IPS-NIHi7 (cell line): ENCODE data around the gene TSPAN14.
A peak's percentile ranks its signal among the peaks of the same experiment; 100 is the strongest.

Source experiments
- DNase-seq: peaks from one replicate; pipeline ENCODE4 v3.0.0; 2012; ENCODE audit warnings: mixed read lengths; ENCODE audit errors: extremely low spot score

The TSPAN14 gene

GRCh38 chr10:80504158-80504811, 50.2 kb downstream of the TSPAN14 start:
- DNase-seq = peak; percentile 70

GRCh38 chr10:80504897-80505465, 50.9 kb downstream of the TSPAN14 start:
- no peak for DNase-seq

DNA sequence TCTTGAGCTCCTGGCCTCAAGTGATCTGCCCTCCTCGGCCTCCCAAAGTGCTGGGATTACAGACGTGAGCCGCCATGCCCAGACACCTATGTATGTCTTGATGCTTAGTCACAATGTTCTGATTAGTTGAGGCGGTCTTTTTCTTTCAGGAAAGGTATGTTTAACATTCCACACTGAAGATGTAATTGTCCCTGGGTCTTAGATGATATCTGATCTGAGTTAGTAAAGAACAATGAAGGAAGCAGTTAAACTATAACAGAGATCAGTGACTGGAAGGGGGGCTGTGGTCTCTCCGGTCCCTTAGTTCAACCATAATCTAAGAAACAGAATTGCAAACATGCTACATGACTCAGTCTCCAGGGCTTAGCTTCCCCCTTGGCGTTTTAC, 52.1 kb downstream of the TSPAN14 start:
- DNase-seq = no peak

- DNase-seq = no peak
Measured at GRCh38 chr10:80506836-80507487, 52.9 kb downstream of the TSPAN14 start.

DNA sequence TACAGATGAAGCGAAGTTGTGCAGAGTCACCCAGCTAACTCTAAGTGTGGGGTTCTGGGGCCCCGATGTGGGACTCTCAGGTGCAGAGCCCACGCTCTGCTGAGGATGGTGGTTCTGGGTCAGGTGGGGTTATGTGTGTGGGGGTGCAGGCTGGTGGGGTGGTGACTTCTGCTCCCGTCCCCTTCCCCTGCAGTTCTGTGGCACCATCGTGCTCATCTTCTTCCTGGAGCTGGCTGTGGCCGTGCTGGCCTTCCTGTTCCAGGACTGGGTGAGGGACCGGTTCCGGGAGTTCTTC, 54.9 kb downstream of the TSPAN14 start:
- no peak for DNase-seq

- DNase-seq = no peak
Measured at GRCh38 chr10:80509403-80510161, 55.5 kb downstream of the TSPAN14 start.

- no peak for DNase-seq
Measured at GRCh38 chr10:80512031-80512526, 58.0 kb downstream of the TSPAN14 start.

GRCh38 chr10:80513106-80513505, 59.0 kb downstream of the TSPAN14 start:
- no peak for DNase-seq

DNA sequence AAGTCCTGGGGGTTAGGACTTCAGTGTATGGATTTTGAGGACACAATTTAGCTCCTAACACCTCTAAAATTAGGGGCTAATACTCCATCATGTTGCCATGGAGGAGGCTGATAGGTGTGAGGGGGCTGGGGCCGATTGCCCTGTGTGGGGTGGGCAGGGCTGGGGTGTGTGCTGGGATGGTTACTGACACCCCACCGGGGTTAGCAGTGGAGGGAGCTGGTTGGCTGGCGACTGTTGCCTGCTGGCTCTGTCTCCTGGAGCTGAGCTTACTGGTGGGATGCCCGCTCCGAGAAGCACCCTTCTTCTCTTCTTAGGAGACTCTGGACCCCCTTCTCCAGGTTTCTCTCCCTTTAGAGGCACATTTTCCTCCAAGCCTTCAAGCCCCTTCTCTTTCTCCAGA, 61.4 kb downstream of the TSPAN14 start:
- DNase-seq = no peak

GRCh38 chr10:80515941-80516340, 61.8 kb downstream of the TSPAN14 start:
- no peak for DNase-seq

- no peak for DNase-seq
Measured at GRCh38 chr10:80516506-80517075, 62.5 kb downstream of the TSPAN14 start.

- no peak for DNase-seq
Measured at GRCh38 chr10:80517416-80518142, 63.5 kb downstream of the TSPAN14 start.

- no peak for DNase-seq
Measured at GRCh38 chr10:80518143-80518806, 64.2 kb downstream of the TSPAN14 start.

- no peak for DNase-seq
Measured at GRCh38 chr10:80518807-80519360, 64.8 kb downstream of the TSPAN14 start.

GRCh38 chr10:80519936-80520650, 66.0 kb downstream of the TSPAN14 start:
- no peak for DNase-seq

- DNase-seq = no peak
Measured at GRCh38 chr10:80520661-80521470, 66.8 kb downstream of the TSPAN14 start.

DNA sequence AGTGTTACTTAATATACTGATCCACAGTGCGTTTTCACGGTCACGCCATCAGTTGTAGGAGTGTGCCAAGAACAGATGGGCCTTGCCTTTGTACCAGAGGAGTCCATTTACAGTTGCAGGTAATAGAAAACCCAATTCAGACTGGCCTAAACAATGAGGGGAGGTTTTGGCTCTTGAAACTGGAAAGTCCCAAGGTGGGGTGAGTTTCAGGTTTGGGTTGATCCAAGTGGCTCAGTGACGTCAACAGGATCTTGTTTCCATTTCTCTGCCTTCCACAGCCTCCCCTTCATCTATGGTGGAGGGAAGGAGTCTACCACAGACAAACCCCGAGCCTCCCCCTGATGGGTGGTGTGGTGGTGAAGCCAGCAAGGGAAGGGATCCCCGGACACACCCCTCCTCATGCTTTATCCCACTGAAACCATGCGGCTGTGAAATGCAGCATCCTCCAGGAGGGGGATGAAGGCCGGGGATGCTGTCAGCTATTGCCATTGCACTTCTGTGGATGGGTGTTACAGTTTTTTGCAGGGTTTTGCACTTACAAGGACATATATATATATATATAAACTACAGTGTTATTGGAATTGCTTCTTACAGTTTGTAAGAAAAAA, 68.8 kb downstream of the TSPAN14 start:
- no peak for DNase-seq

GRCh38 chr10:80523773-80524172, 69.7 kb downstream of the TSPAN14 start:
- no peak for DNase-seq
